SU-DHL-6 (cell line): ENCODE measurements around the gene DVL1.

ENCODE experiments used
- H2AFZ ChIP-seq: fragments of 200-600 bp; sonication (generic); 2 replicates; pipeline ENCODE4 v1.6.1; 2014; ENCODE audit warnings: low read depth, mild to moderate bottlenecking, moderate library complexity, mixed read lengths, antibody characterized with exemption, low read length; ENCODE audit not compliant: severe bottlenecking
- H3F3A ChIP-seq: fragments of 200-600 bp; shearing (Covaris generic); 2 replicates; pipeline ENCODE4 v1.6.0; 2016; ENCODE audit warnings: antibody characterized with exemption, mild to moderate bottlenecking; ENCODE audit not compliant: insufficient read depth
- H3K27ac ChIP-seq: fragments of 200-600 bp; sonication (generic); 2 replicates; pipeline ENCODE4 v1.5.1; 2016; ENCODE audit warnings: low read depth, mild to moderate bottlenecking, low read length, moderate library complexity, mixed read lengths
- H3K27me3 ChIP-seq: fragments of 200-600 bp; sonication (generic), shearing (Covaris generic); 2 replicates; pipeline ENCODE4 v1.6.0; 2014; ENCODE audit warnings: mild to moderate bottlenecking, low read length
- H3K36me3 ChIP-seq: fragments of 200-600 bp; sonication (generic); 2 replicates; pipeline ENCODE4 v1.6.1; 2014; ENCODE audit warnings: mild to moderate bottlenecking, low read length, mixed read lengths
- H3K4me2 ChIP-seq: fragments of 300-600, 200-600 bp; shearing (Covaris generic), sonication (generic); 2 replicates; pipeline ENCODE4 v1.6.0; 2014; ENCODE audit warnings: low read length, low read depth, mild to moderate bottlenecking; ENCODE audit not compliant: poor library complexity, severe bottlenecking
- H3K4me3 ChIP-seq: fragments of 200-600 bp; sonication (generic); 2 replicates; pipeline ENCODE4 v1.5.1; 2014; ENCODE audit warnings: antibody characterized with exemption, low read length, mild to moderate bottlenecking, mixed read lengths; ENCODE audit not compliant: insufficient read depth, poor library complexity, severe bottlenecking
- H3K79me2 ChIP-seq: fragments of 200-600 bp; sonication (generic); 2 replicates; pipeline ENCODE4 v1.6.1; 2014; ENCODE audit warnings: mild to moderate bottlenecking, low read length, moderate library complexity; ENCODE audit not compliant: insufficient read depth
- H3K9ac ChIP-seq: fragments of 200-600 bp; sonication (generic); 2 replicates; pipeline ENCODE4 v1.7.0; 2014; ENCODE audit warnings: mild to moderate bottlenecking, low read length
- H3K9me2 ChIP-seq: fragments of 200-600 bp; sonication (generic); replicated peaks from 2 replicates; pipeline ENCODE4 v1.6.1; 2014; ENCODE audit warnings: low read length; ENCODE audit not compliant: insufficient read depth
- H3K9me3 ChIP-seq: fragments of 200-600 bp; sonication (generic); 2 replicates; pipeline ENCODE4 v1.6.1; 2014; ENCODE audit warnings: low read length, mixed read lengths; ENCODE audit not compliant: insufficient read depth
- H4K20me1 ChIP-seq: fragments of 200-600 bp; sonication (generic); 2 replicates; pipeline ENCODE4 v1.6.1; 2014; ENCODE audit warnings: low read depth, mild to moderate bottlenecking, antibody characterized with exemption, low read length, moderate library complexity, mixed read lengths
- EZH2phosphoT487 ChIP-seq: fragments of 200-600 bp; sonication (generic), shearing (Covaris generic); conservative IDR thresholded peaks from 2 replicates; pipeline ENCODE4 v1.6.1; 2018; ENCODE audit warnings: mild to moderate bottlenecking, antibody characterized with exemption, low read length, moderate library complexity, mixed read lengths
- TF ChIP-seq, protein P1 (sequence below): fragments of 200-600 bp; sonication (generic); IDR thresholded peaks from one replicate; pipeline ENCODE4 v1.5.1; 2017; ENCODE audit warnings: antibody characterized with exemption, mild to moderate bottlenecking, low read length, moderate library complexity; ENCODE audit not compliant: insufficient read depth, poor library complexity, severe bottlenecking

The DVL1 gene

DNA sequence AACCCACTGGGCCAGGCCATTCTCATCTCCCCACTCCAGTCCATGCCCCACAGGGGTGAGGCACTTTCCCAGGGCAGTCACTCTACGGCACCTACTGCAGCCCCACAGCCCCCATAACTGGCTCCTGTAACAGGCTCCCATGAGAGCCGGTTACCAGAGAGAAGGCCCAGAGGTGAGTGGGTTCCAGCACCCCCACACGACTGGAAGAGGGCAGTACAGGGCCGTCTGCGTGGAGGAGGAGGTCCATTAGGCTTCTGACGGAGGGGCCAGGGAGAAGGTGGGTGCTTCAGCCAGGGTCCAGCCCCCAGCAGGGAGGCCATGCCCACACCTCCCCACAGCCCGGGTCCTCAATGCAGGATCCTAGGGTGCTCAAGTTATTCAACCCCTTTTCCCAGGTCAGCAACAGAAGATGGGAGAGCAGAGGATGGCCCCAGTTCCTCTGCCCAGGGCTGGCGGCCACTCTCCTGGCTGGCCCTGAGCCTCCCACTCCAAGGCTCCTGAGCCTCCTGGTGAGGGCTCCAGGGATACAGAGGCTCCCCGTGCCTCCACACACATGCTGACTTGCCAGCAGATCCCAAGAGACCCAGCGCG lies 43.1 kb downstream of the DVL1 start:
- Histone ChIP-seq H3K4me2 (peak overlapping the region; percentile 81), H3K36me3 (no peaks in the 10 kb centered on the region), H3K27me3 (no peaks in the 10 kb centered on the region), H3K9me3 (no peaks in the 10 kb centered on the region), H3F3A (no peaks in the 10 kb centered on the region; the same call in 1 of the 2 replicates), H3K79me2 (peaks cover 12% of the 10 kb centered on the region), H4K20me1 (no peaks in the 10 kb centered on the region; the same call in 1 of the 2 replicates), H3K27ac (peak overlapping the region; percentile 65), H3K9me2 (no peaks in the 10 kb centered on the region), H3K4me3 (peak overlapping the region; percentile 93), H3K9ac (peak overlapping the region; percentile 99), H2AFZ (no peak overlapping the region)
- no peak for TF ChIP-seq EZH2phosphoT487
- TF ChIP-seq, protein P1, sequence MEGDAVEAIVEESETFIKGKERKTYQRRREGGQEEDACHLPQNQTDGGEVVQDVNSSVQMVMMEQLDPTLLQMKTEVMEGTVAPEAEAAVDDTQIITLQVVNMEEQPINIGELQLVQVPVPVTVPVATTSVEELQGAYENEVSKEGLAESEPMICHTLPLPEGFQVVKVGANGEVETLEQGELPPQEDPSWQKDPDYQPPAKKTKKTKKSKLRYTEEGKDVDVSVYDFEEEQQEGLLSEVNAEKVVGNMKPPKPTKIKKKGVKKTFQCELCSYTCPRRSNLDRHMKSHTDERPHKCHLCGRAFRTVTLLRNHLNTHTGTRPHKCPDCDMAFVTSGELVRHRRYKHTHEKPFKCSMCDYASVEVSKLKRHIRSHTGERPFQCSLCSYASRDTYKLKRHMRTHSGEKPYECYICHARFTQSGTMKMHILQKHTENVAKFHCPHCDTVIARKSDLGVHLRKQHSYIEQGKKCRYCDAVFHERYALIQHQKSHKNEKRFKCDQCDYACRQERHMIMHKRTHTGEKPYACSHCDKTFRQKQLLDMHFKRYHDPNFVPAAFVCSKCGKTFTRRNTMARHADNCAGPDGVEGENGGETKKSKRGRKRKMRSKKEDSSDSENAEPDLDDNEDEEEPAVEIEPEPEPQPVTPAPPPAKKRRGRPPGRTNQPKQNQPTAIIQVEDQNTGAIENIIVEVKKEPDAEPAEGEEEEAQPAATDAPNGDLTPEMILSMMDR, result peak; percentile 19

GRCh38 chr1:1305300-1306069 lies 43.7 kb downstream of the DVL1 start:
- H3K4me3 ChIP-seq, result peak overlapping the region; percentile 93
- peaks cover 12% of the 10 kb centered on the region for H3K79me2 ChIP-seq
- peak overlapping the region; percentile 99 for H3K9ac ChIP-seq
- H3K9me2 ChIP-seq, result no peaks in the 10 kb centered on the region
- H3F3A ChIP-seq, result no peaks in the 10 kb centered on the region; the same call in 1 of the 2 replicates
- H3K27me3 ChIP-seq, result no peaks in the 10 kb centered on the region
- H3K4me2 ChIP-seq, result peak overlapping the region; percentile 81
- no peak overlapping the region for H2AFZ ChIP-seq
- H3K27ac ChIP-seq, result peak overlapping the region; percentile 65
- H4K20me1 ChIP-seq, result no peaks in the 10 kb centered on the region; the same call in 1 of the 2 replicates
- no peaks in the 10 kb centered on the region for H3K36me3 ChIP-seq
- no peak for TF ChIP-seq EZH2phosphoT487
- TF ChIP-seq, protein P1, result no peak
- no peaks in the 10 kb centered on the region for H3K9me3 ChIP-seq

GRCh38 chr1:1304331-1305299 lies 44.6 kb downstream of the DVL1 start:
- Histone ChIP-seq H3K4me3 (no peak overlapping the region), H3K9me3 (no peaks in the 10 kb centered on the region), H4K20me1 (no peaks in the 10 kb centered on the region; the same call in 1 of the 2 replicates), H3K36me3 (no peaks in the 10 kb centered on the region), H3F3A (no peaks in the 10 kb centered on the region; the same call in 1 of the 2 replicates), H3K27me3 (no peaks in the 10 kb centered on the region), H3K79me2 (peaks cover 12% of the 10 kb centered on the region), H3K27ac (peak overlapping the region; percentile 65), H2AFZ (no peak overlapping the region), H3K9me2 (no peaks in the 10 kb centered on the region), H3K4me2 (peak overlapping the region; percentile 81), H3K9ac (peak overlapping the region; percentile 99; the same call in 1 of the 2 replicates)
- no peak for TF ChIP-seq EZH2phosphoT487
- TF ChIP-seq, protein P1, result no peak
